OCI-LY1 (cell line): Measurements from ENCODE around the gene FAF1.

Source experiments
- EZH2 ChIP-seq: fragments of 200-600 bp; sonication (generic), shearing (Covaris generic); IDR thresholded peaks from 2 replicates; pipeline ENCODE4 v1.8.0; 2017; ENCODE audit warnings: borderline replicate concordance, mixed run types, mild to moderate bottlenecking, antibody characterized with exemption, low read length, moderate library complexity, mixed read lengths
- TF ChIP-seq, protein P1 (sequence below): fragments of 200-600 bp; sonication (generic), shearing (Covaris generic); IDR thresholded peaks from 2 replicates; pipeline ENCODE4 v1.5.1; 2017; ENCODE audit warnings: mild to moderate bottlenecking, antibody characterized with exemption, low read length, moderate library complexity, mixed read lengths

DNA sequence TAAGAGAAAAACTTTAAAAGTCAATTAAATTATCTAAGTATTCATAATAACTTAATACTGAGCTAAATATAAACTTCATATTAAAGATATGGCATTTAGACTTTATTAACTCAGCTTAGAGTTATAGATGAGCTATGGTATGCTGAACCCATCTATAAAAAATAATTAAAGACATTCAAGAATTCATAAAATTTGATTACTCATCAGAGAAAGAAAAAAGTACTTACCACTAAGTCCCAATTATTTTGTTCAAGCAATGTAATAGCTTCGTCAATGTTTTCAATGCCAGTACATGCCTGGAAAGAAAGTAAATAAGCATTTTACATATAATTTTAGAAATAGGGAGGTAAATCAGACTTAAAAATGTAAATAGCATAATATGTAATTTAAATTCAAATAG lies 102.4 kb downstream of the FAF1 start:
- TF ChIP-seq, protein P1, sequence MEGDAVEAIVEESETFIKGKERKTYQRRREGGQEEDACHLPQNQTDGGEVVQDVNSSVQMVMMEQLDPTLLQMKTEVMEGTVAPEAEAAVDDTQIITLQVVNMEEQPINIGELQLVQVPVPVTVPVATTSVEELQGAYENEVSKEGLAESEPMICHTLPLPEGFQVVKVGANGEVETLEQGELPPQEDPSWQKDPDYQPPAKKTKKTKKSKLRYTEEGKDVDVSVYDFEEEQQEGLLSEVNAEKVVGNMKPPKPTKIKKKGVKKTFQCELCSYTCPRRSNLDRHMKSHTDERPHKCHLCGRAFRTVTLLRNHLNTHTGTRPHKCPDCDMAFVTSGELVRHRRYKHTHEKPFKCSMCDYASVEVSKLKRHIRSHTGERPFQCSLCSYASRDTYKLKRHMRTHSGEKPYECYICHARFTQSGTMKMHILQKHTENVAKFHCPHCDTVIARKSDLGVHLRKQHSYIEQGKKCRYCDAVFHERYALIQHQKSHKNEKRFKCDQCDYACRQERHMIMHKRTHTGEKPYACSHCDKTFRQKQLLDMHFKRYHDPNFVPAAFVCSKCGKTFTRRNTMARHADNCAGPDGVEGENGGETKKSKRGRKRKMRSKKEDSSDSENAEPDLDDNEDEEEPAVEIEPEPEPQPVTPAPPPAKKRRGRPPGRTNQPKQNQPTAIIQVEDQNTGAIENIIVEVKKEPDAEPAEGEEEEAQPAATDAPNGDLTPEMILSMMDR: no peak
- no peak for TF ChIP-seq EZH2
